ENCODE measurements around the gene MSX1.

GRCh38 chr4:4819213-4819606 lies 40.3 kb upstream of the MSX1 start:
- no peak for TF ChIP-seq EZH2 (IDR thresholded peaks at IDR 0.05; ENCODE audit: borderline replicate concordance, low read length)
- TF ChIP-seq, protein P1, sequence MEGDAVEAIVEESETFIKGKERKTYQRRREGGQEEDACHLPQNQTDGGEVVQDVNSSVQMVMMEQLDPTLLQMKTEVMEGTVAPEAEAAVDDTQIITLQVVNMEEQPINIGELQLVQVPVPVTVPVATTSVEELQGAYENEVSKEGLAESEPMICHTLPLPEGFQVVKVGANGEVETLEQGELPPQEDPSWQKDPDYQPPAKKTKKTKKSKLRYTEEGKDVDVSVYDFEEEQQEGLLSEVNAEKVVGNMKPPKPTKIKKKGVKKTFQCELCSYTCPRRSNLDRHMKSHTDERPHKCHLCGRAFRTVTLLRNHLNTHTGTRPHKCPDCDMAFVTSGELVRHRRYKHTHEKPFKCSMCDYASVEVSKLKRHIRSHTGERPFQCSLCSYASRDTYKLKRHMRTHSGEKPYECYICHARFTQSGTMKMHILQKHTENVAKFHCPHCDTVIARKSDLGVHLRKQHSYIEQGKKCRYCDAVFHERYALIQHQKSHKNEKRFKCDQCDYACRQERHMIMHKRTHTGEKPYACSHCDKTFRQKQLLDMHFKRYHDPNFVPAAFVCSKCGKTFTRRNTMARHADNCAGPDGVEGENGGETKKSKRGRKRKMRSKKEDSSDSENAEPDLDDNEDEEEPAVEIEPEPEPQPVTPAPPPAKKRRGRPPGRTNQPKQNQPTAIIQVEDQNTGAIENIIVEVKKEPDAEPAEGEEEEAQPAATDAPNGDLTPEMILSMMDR (conservative IDR thresholded peaks at IDR 0.05 in 1 of 2, IDR thresholded peaks at IDR 0.05 in 1 of 2; ENCODE audit: extremely low read depth in 1 of 2, insufficient read depth in 1 of 2, low read depth in 1 of 2, low read length in 2 of 2): no peak
